GM21723 (cell line): ENCODE results near the gene SUSD3.
"Not testable (repeated sequence)": the region's sequence is repeated elsewhere in the genome, so short reads cannot be mapped to it uniquely, and the experiment has no call there.

Source experiments
- ATAC-seq: cut with Tn5 transposase; IDR thresholded peaks from one replicate; pipeline ENCODE4 v1.9.1; 2021; ENCODE audit warnings: mild to moderate bottlenecking, moderate library complexity; ENCODE audit not compliant: unreplicated experiment

Gene SUSD3

GRCh38 chr9:93091453-93092081 is 33.1 kb downstream of the SUSD3 start:
- ATAC-seq, result no peak

GRCh38 chr9:93092251-93092991 is 33.9 kb downstream of the SUSD3 start:
- ATAC-seq, result no peak

DNA sequence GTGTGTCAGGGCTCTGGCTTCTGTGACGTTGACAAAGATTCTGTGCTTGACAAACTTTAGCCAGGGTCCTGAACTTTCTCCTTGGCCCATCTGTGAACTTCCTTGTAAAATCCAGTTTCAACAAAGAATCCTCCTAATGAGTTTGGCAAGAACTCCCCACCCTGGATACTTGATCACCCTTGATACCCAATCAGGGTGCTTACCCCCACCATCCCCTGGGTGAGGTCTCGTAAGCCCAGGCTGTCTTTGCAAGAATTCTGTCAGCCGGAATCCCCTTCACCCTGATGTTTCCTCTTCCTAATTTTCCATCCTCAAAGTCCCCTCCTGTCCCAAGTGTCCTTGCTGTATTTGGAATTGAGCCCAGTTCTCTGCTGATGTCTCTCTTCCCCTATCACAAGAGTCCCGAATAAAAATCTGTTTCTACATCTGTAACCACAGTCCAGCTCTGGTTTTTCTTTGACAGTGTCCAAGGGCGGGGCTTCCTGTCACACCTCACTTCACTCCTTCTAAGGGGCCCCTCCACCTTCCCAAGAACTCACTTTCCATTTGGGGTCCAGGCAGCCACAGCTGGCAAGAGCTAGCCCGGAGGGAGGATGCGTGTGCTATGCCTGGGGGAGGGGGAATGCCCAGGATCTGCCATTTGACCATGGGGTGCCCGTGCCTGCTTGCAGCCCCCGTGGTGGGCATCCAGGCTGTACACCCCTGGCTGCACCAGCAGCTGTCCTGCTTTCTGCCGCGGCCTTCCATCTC is 34.8 kb downstream of the SUSD3 start:
- ATAC-seq, result no peak

GRCh38 chr9:93093877-93094657 is 35.6 kb downstream of the SUSD3 start:
- ATAC-seq, result no peak

DNA sequence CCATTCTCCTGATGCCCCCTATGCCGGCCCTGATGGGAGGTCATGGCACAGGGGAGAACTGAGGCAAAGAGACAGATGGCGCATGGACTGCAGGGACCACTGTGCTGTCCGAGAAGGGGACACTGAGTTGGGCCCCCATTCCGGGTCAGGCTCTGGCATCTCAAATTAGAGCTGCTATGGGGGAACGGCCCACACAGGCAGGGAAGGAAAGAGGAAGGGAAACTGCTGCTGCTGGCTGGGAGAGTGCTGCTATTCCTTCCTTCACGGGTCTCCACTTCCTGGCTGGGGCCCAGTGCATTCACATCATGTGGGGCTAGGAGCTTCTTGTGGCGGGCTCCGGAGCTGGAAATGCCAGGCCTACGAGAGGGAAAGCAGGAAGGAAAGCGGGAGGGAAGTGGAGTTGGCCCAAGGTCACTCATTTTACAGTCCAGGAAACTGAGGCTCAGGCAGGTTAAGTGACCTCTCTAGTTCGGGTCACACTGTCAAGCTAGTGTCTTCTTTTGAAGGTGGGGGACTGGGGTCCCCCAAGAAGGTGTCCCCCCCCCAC is 36.2 kb downstream of the SUSD3 start:
- peak; percentile 20 for ATAC-seq

GRCh38 chr9:93095205-93096130 is 37.0 kb downstream of the SUSD3 start:
- ATAC-seq, result peak; percentile 59

DNA sequence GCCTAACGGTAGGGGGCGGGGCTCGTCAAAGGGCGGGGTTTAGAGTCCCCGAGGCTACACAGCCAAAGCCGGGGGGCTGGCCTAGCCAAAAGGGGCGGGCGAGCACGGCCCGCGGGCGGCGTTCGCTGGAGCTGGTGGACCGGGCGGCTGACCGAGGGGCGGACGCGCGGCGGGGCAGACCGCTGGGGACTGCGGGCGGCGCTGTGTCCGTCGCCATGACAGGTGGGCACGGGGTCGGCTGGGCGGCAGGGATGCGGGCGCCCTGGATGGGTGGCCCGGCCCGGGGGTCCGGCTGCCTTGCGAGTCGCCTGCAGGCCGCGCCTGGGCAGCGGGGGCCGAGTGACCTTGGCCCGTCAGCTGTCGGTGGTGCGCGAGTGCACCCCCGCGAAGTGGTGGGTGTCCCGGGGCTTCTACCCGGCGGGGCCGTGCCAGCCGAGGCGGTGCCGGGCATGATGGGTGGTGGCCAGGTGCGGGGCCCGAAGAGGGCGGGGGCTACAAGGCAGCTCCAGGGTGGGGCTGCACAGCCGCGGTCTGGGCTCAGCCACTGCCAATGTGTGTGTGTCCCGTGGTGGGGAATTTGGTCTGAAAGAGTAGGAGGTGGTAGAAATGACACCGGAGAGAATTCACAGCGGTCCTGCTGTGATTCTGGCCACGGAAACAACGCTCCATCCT is 37.8 kb downstream of the SUSD3 start, which contains the start of gene CARD19:
CARD19 (plus strand) TSS at position 87 of the 672 bp plus-strand sequence; CDS start at position 216, 129 bp downstream.
- ATAC-seq, result peak; percentile 45

DNA sequence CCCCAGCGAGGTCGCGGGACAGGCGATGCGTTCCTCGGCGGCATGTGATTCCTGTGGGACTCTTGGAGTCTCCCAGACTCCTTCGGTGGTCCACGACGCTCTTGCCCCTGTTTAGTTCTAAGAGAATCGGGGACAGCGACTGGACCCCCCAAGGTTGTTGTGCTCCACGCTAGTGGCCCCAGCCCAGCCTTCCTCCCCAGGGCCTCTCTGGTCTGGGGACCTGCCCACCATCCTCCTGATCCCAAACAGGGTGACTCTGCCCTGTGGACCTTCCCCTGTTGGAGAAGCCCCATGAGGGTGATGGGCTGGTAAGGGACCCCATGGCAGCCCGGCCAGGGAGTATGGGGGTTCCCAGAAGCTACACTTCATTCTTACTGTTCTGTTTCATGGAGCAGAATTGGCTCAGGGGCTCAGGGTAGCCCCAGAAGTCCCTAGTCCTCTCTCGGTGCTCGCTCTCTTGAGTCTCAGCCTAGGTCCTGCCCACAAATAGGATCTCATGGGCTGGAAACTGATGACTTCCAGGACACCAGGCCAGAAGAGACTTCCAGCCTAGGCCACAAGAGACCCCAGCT is 38.4 kb downstream of the SUSD3 start:
- ATAC-seq, result no peak

DNA sequence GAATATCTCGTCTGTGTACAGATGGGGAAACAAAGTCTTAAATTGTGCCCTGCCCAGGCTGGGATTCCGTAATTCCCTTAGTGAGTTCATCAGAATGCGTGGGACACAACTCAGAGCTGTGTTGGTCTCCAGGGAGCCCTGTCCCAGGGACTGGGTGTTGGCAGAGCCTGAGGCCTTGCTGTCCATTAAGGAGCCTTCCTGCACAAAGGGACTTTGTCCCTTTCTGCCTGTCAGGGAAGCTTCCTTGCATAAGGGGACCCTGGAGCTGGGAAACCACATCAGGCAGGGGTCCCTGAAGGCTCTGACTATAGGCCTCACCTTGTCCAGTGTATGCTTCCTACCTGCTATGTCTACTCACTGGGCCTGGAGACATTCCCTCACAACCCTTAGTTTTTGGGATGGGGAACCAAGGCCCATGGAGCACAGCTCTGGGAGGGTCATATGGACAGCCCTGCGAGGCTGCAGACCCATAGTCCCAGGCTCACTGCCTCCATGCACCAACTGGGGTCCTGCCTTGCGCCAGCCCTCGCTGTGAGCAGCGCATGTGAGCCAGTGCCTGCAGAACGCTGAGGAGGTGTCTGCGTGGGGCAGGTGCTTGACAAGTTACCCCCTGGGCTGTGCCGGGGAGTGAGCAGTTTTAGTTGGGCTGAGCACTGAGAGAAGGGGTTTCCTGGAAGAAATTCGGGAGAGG is 39.2 kb downstream of the SUSD3 start:
- ATAC-seq, result no peak

DNA sequence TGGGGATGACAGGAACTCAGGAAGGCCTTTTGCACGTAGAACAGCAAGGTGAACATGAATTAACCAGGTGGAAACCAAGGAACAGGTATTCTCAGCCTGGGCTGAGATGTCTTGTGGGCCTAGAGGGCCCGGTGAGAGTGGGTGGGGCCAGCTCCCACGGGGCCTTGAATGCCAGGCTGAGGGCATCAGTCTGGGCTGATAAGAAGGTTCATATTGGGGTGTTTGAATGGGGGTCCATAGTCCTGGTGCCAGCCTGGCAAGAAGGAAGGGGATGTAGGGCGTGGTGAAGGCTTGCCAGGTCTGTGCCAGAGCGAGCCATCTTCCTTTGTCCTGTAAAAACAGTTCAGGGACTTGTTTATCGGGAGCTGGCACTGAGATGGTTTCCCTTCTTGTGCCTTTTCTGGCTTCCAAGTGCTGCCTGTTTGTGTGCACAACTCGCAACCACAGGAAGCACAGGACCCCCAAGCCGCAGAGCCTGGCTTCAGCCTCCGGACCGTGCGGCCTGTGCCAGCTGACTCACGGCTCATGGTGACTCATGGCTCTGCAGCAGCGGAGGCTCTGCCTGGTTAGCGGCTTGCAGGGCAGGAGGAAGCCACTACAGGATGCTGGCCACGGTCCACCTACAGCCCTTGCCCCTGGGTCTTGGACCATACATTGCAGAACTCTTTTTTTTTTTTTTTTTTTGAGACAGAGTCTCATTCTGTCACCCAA is 39.9 kb downstream of the SUSD3 start:
- no peak for ATAC-seq

DNA sequence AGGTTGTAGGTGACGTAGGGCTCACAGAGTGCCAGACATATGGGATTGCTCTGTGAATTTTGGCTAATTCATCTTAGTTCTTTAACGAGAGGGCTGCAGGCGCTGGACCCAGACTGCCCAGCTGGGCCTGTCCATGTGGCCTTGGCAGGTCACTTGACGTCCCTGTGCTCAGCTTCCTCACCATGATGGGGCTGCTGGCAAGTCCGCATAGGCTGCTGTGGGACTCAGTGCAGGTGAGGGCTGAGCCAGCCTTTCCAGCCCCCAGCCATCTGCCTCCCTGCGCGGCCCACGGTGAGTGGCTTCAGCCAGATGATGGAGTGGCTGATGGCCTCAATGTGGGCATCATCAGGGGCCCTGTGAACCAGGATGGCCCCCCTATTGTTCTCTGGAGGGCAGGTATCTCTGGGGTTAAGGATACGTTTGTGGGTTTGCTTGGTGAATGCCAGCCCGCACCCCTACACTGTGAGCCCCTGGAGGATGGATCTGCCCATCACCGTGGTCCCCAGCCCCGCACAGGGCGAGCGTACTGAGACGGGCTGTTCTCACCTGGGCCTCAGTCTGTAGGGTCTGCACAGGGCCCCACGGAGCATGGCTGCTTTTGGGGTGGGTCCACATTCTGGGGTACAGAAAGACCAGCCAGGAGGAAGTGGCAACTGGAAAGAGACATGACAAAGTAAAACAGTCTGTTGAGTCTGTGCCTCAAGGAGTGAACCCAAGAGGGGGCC is 41.2 kb downstream of the SUSD3 start:
- ATAC-seq, result no peak

DNA sequence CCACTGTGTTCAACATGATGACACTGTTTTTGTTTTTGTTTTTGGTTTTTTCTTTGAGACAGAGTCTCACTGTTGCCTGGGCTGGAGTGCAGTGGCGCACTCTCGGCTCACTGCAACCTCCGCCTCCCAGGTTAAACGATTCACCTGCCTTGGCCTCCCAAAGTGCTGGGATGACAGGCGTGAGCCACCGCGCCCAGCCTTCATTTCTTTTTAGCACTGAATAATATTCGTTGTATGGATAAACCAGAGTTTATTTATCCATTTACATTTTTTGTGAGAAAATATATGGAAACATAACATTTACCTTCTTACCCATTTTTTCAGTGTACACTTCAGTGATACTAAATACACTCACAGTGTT is 41.8 kb downstream of the SUSD3 start:
- ATAC-seq, result no peak

DNA sequence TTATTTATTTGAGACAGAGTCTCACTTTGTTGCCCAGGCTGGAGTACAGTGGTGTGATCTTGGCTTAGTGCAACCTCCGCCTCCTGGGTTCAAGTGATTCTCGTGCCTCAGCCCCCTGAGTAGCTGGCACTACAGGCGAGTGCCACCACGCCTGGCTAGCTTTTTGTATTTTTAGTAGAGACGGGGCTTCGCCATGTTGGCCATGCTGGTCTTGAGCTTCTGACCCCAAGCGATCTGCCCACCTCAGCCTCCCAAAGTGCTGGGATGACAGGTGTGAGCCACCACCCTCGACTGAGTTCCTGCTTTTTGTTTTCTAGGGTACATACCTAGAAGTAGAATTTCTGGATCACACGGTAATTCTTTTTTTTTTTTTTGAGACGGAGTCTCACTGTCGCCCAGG is 42.6 kb downstream of the SUSD3 start:
- not testable (repeated sequence) for ATAC-seq

GRCh38 chr9:93105620-93106019 is 47.1 kb downstream of the SUSD3 start:
- ATAC-seq, result no peak

GRCh38 chr9:93107151-93107824 is 48.8 kb downstream of the SUSD3 start:
- no peak for ATAC-seq

- ATAC-seq, result no peak
These were observed 49.3 kb downstream of the SUSD3 start for GRCh38 chr9:93107825-93108161.
